Endothelial cell of umbilical vein (primary cell): Measurements from ENCODE around the gene EHD3. TPM values are rescaled to one million over a fixed set of nuclear protein-coding genes. Genes with fewer than 3 reads are reported as not detected.

Experiments
- BruUV-seq: library from RNA; stranded (reverse); fragments of 400-500 nt; replicated peaks from 2 replicates; lab custom pipeline; 2021; lab: Mats Ljungman, UMichigan
- CTCF ChIA-PET: fragments of 300-600, 350-600 bp; sonication (Branson Sonifier 250); formaldehyde crosslinking; loops from one replicate; lab custom pipeline; 2021; ENCODE audit warnings: antibody characterized with exemption, inconsistent platforms; lab: Charles Lee
- POLR2A ChIA-PET: fragments of 300-600, 350-600 bp; sonication (Branson Sonifier 250); formaldehyde crosslinking; loops from one replicate; lab custom pipeline; 2021; ENCODE audit warnings: antibody characterized with exemption, inconsistent platforms; lab: Charles Lee
- DNase-seq: peaks from one replicate; pipeline ENCODE4 v3.0.0-alpha.2; 2011; ENCODE audit warnings: low read depth, low spot score
- FAIRE-seq: peaks from 2 replicates; lab custom pipeline; 2011; peaks lifted over from hg19 to GRCh38; lab: Jason Lieb, UNC
- H2AFZ ChIP-seq: 2 replicates; pipeline ENCODE4 v1.6.0; 2012; ENCODE audit warnings: low read depth, low read length, control low read depth, inconsistent platforms
- H3K27ac ChIP-seq: 2 replicates; pipeline ENCODE4 v1.5.1; 2011; ENCODE audit warnings: low read depth, mild to moderate bottlenecking, control low read depth, low read length, moderate library complexity; ENCODE audit not compliant: insufficient read depth
- H3K27me3 ChIP-seq, 2 experiments: 2 replicates each; pipeline versions ENCODE4 v1.6.0 to v1.6.1; 2011; ENCODE audit warnings: low read length in 2 of 2, mixed read lengths in 1 of 2; ENCODE audit not compliant: control insufficient read depth in 2 of 2, insufficient read depth in 2 of 2
- H3K36me3 ChIP-seq, 2 experiments: 2 replicates in 1 of 2; 3 replicates in 1 of 2; pipeline ENCODE4 v1.5.1; 2011; ENCODE audit warnings: low read length in 2 of 2, mild to moderate bottlenecking in 1 of 2, moderate library complexity in 1 of 2; ENCODE audit not compliant: control insufficient read depth in 2 of 2, insufficient read depth in 2 of 2; ENCODE audit errors: extremely low read depth in 1 of 2
- H3K4me1 ChIP-seq: 3 replicates; pipeline ENCODE4 v1.5.1; 2011; ENCODE audit warnings: mild to moderate bottlenecking, low read length; ENCODE audit not compliant: control insufficient read depth, insufficient read depth; ENCODE audit errors: extremely low read depth
- H3K4me2 ChIP-seq: 2 replicates; pipeline ENCODE4 v1.6.1; 2011; ENCODE audit warnings: low read length, control low read depth, mixed read lengths; ENCODE audit not compliant: insufficient read depth
- H3K4me3 ChIP-seq, 3 experiments: fragments of 200-600 bp in 1 of 3; sonication (generic), shearing (Covaris generic) in 1 of 3; replicated peaks in 1 of 3; 2 replicates each; pipeline ENCODE4 v1.5.1; 2011 to 2016; ENCODE audit warnings: control low read depth in 3 of 3, low read length in 3 of 3, mild to moderate bottlenecking in 2 of 3, inconsistent platforms in 1 of 3, low read depth in 1 of 3, moderate library complexity in 1 of 3; ENCODE audit not compliant: insufficient read depth in 1 of 3
- H3K79me2 ChIP-seq: 2 replicates; pipeline ENCODE4 v1.6.0; 2012; ENCODE audit warnings: low read length, inconsistent platforms; ENCODE audit not compliant: control insufficient read depth, insufficient read depth
- H3K9ac ChIP-seq: replicated peaks from 2 replicates; pipeline ENCODE3; 2011; ENCODE audit warnings: low read length, control low read depth; ENCODE audit not compliant: insufficient read depth; ENCODE audit errors: extremely low read depth
- H3K9me1 ChIP-seq: replicated peaks from 3 replicates; pipeline ENCODE4 v1.6.0; 2011; ENCODE audit warnings: mild to moderate bottlenecking, low read length; ENCODE audit not compliant: control insufficient read depth, insufficient read depth; ENCODE audit errors: extremely low read depth
- H3K9me3 ChIP-seq: replicated peaks from 2 replicates; pipeline ENCODE4 v1.5.1; 2012; ENCODE audit warnings: low read length, inconsistent platforms; ENCODE audit not compliant: control insufficient read depth, insufficient read depth
- H4K20me1 ChIP-seq: replicated peaks from 2 replicates; pipeline ENCODE3; 2011; ENCODE audit warnings: mild to moderate bottlenecking, low read length; ENCODE audit not compliant: control insufficient read depth, insufficient read depth; ENCODE audit errors: extremely low read depth
- EZH2 ChIP-seq: IDR thresholded peaks from 2 replicates; pipeline ENCODE4 v1.6.1; 2012; ENCODE audit warnings: borderline replicate concordance, low read depth, mild to moderate bottlenecking, moderate library complexity, low read length, inconsistent platforms; ENCODE audit not compliant: severe bottlenecking
- FOS ChIP-seq: IDR thresholded peaks from 2 replicates; pipeline ENCODE4 v1.6.1; 2011; ENCODE audit warnings: mild to moderate bottlenecking, low read length, moderate library complexity, borderline replicate concordance; ENCODE audit not compliant: insufficient read depth
- GATA2 ChIP-seq: IDR thresholded peaks from 2 replicates; pipeline ENCODE4 v1.7.0; 2011; ENCODE audit warnings: low read depth, mild to moderate bottlenecking, moderate library complexity, mixed read lengths, low read length; ENCODE audit not compliant: insufficient read length, insufficient read depth
- JUN ChIP-seq: IDR thresholded peaks from 2 replicates; pipeline ENCODE4 v1.6.1; 2011; ENCODE audit warnings: borderline replicate concordance, low read depth; ENCODE audit not compliant: insufficient read length, insufficient read depth
- MYC ChIP-seq: IDR thresholded peaks from one replicate; pipeline ENCODE4 v1.6.1; 2011; ENCODE audit warnings: mild to moderate bottlenecking, low read depth, low read length
- POLR2A ChIP-seq: IDR thresholded peaks from 2 replicates; pipeline ENCODE4 v1.6.1; 2012; ENCODE audit warnings: low read depth, mild to moderate bottlenecking, control low read depth, low read length
- POLR2AphosphoS5 ChIP-seq: IDR thresholded peaks from 2 replicates; pipeline ENCODE4 v1.6.1; 2012; ENCODE audit warnings: low read depth, mild to moderate bottlenecking, control low read depth, low read length, moderate library complexity; ENCODE audit not compliant: insufficient read depth
- dilution Hi-C: fragments of 300-500 bp; cut with MboI; formaldehyde crosslinking; loops from one replicate; pipeline ENCODE4 v1.15.0; 2019; ENCODE audit warnings: low sequenced_read_pairs; ENCODE audit not compliant: extremely low pct_ligation_motif_present
- intact Hi-C: fragments of 100-400 bp; cut with micrococcal nuclease; formaldehyde crosslinking; loops from one replicate; pipeline ENCODE4 v1.10.0; 2022
- polyA plus RNA-seq, 4 experiments: library from polyadenylated mRNA; depleted of rRNA in 3 of 4; stranded (reverse) in 3 of 4; unstranded in 1 of 4; fragments of >200 nt; gene quantifications; 2 replicates each; pipeline versions ENCODE4 v1.2.1 to v1.2.3, GENCODE V29; 2011 to 2012; ENCODE audit warnings: missing spikeins in 1 of 4
- total RNA-seq: library from RNA; stranded (reverse); gene quantifications from 2 replicates; pipeline ENCODE4 v1.2.3, GENCODE V29; 2021
- TF ChIP-seq, protein P1 (sequence below): IDR thresholded peaks from 2 replicates; pipeline ENCODE4 v1.6.1; 2011; ENCODE audit not compliant: insufficient read depth, insufficient read length
- TF ChIP-seq, protein P2 (sequence below), 2 donors: IDR thresholded peaks; 1 replicate in 1 of 2; 2 replicates in 1 of 2; pipeline ENCODE4 v1.5.1; 2011; ENCODE audit warnings: low read length in 2 of 2, mild to moderate bottlenecking in 2 of 2, moderate library complexity in 2 of 2, control low read depth in 1 of 2, inconsistent platforms in 1 of 2, low read depth in 1 of 2; ENCODE audit not compliant: insufficient read depth in 1 of 2; ENCODE audit errors: extremely low read depth in 1 of 2

Gene EHD3
- total and polyA plus RNA-seq, 2 donors (not counting 3 experiments of a cell fraction or from before 2014, with no cell fraction given) = 6.5 to 12.1 TPM

DNA sequence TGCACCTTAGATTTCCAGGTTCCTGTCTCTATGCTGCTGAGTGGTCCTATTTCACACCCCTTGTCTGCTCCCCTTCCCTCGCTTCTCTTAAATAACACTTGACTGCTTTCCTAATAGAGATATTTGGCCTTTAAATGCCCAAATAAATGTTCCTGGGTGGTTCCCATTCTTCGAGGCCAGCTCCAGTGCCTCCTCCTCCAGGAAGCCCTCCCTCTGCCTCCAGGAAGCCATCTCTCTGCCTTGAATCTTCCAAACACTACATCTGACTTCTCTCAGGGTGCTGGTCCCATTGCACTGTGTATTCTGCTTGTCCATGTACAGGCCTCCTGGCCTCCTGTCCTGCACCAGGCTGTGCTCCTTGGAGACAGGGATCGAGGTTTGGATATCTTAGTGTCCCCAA lies 14.2 kb downstream of the EHD3 start:
- TF ChIP-seq FOS = no peak
- TF ChIP-seq MYC = no peak
- TF ChIP-seq, protein P1, sequence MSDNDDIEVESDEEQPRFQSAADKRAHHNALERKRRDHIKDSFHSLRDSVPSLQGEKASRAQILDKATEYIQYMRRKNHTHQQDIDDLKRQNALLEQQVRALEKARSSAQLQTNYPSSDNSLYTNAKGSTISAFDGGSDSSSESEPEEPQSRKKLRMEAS = no peak
- no peak for TF ChIP-seq JUN
- TF ChIP-seq, protein P2, sequence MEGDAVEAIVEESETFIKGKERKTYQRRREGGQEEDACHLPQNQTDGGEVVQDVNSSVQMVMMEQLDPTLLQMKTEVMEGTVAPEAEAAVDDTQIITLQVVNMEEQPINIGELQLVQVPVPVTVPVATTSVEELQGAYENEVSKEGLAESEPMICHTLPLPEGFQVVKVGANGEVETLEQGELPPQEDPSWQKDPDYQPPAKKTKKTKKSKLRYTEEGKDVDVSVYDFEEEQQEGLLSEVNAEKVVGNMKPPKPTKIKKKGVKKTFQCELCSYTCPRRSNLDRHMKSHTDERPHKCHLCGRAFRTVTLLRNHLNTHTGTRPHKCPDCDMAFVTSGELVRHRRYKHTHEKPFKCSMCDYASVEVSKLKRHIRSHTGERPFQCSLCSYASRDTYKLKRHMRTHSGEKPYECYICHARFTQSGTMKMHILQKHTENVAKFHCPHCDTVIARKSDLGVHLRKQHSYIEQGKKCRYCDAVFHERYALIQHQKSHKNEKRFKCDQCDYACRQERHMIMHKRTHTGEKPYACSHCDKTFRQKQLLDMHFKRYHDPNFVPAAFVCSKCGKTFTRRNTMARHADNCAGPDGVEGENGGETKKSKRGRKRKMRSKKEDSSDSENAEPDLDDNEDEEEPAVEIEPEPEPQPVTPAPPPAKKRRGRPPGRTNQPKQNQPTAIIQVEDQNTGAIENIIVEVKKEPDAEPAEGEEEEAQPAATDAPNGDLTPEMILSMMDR (IDR thresholded peaks at IDR 0.05; ENCODE audit: extremely low read depth in 1 of 2, insufficient read depth in 1 of 2, low read depth in 1 of 2, low read length in 2 of 2) = no peak
- no peak for TF ChIP-seq GATA2
- TF ChIP-seq POLR2A = no peak
- no peak for TF ChIP-seq EZH2
- TF ChIP-seq POLR2AphosphoS5 = no peak
- CTCF ChIA-PET = no interaction called here
- FAIRE-seq = no peak

More for the DNA sequence above, 14.2 kb downstream of the EHD3 start:
- DNase-seq = no peak
- Histone ChIP-seq H3K9ac (no peak overlapping the region), H3K4me1 (no peaks in the 10 kb centered on the region), H3K4me3 (no peak overlapping the region), H3K27me3 (no peaks in the 10 kb centered on the region), H3K36me3 (no peaks in the 10 kb centered on the region), H3K9me1 (no peaks in the 10 kb centered on the region), H2AFZ (no peak overlapping the region), H4K20me1 (no peaks in the 10 kb centered on the region), H3K79me2 (no peaks in the 10 kb centered on the region), H3K27ac (no peak overlapping the region), H3K9me3 (no peaks in the 10 kb centered on the region), H3K4me2 (no peak overlapping the region)
- intact Hi-C loops = no loop called here
- dilution Hi-C loops = no loop called here
- POLR2A ChIA-PET = no interaction called here
- no TSS peak for BruUV-seq
